ENCODE data around the gene YBX1. TPM values are rescaled to one million over a fixed set of nuclear protein-coding genes. Genes with fewer than 3 reads are reported as not detected.

Gene YBX1
- total and polyA plus RNA-seq, 2 of the 13 experiments (the other 11 are each of a cell fraction or from before 2014, with no cell fraction given): 339 to 628 TPM

DNA sequence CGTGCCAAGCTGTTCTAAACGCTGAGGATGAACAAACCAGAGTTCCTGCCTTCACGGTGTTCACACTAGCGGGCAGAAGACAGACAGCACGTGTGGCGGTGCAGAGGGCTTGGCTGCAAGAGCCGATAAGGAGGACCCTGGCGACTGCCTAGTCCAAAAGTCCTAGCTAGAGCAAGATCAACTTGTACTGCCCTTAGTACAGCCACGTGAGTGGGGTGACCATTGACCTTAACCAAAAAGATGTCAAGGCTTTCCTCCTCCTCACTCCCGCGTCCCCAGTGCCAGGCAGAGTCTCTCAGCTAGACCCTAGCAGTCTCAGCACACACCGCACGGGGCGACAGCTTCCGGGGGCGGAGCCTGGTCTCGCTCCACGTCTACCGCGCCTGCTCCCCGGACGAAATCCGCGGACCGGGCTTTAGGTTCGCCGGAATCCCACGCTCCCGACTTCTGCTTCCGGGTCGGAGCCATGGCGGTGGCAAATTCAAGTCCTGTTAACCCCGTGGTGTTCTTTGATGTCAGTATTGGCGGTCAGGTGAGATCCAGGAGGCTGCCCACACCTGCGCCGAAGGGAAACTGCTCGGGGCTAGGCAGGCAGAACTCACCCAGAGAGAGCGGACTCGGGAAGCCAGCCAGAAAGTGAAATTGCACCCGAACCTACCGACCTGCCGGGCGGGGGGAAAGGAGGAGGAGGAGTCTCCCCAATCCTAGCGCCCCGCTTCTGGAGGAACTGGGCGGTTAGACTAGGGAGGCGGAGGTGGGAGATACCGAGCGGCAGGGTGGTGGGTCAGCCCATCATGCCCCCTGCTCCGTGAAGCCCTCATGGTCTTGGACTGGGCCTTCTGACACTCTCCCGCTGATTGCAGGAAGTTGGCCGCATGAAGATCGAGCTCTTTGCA is 24.0 kb upstream of the YBX1 start, which contains the start of gene PPIH (continued):
- TF ChIP-seq IRF2 (CRISPR knock-in tag; IDR thresholded peaks at IDR 0.05): peak; percentile 81
- no peak for TF ChIP-seq CEBPB (IDR thresholded peaks at IDR 0.05; ENCODE audit: borderline replicate concordance, low read depth, low read length)
- no peak for TF ChIP-seq ZFYVE20 (CRISPR knock-in tag; IDR thresholded peaks at IDR 0.05; ENCODE audit: borderline replicate concordance, low read depth)
- TF ChIP-seq BRCA1 (CRISPR knock-in tag; IDR thresholded peaks at IDR 0.05): no peak
- TF ChIP-seq ZNF317 (CRISPR knock-in tag; IDR thresholded peaks at IDR 0.05): peak; percentile 81
- TF ChIP-seq HDAC2 (CRISPR knock-in tag; IDR thresholded peaks at IDR 0.05): peak; percentile 81; the same call in 1 of the 2 replicates
- 0 out of 2 replicates have a peak, but pooled peaks have one; percentile 66 for TF ChIP-seq ZNF138 (CRISPR knock-in tag; IDR thresholded peaks at IDR 0.05; ENCODE audit: low read depth)
- no peak for TF ChIP-seq DNMT3B (CRISPR knock-in tag; conservative IDR thresholded peaks at IDR 0.05)
- TF ChIP-seq, protein P1, sequence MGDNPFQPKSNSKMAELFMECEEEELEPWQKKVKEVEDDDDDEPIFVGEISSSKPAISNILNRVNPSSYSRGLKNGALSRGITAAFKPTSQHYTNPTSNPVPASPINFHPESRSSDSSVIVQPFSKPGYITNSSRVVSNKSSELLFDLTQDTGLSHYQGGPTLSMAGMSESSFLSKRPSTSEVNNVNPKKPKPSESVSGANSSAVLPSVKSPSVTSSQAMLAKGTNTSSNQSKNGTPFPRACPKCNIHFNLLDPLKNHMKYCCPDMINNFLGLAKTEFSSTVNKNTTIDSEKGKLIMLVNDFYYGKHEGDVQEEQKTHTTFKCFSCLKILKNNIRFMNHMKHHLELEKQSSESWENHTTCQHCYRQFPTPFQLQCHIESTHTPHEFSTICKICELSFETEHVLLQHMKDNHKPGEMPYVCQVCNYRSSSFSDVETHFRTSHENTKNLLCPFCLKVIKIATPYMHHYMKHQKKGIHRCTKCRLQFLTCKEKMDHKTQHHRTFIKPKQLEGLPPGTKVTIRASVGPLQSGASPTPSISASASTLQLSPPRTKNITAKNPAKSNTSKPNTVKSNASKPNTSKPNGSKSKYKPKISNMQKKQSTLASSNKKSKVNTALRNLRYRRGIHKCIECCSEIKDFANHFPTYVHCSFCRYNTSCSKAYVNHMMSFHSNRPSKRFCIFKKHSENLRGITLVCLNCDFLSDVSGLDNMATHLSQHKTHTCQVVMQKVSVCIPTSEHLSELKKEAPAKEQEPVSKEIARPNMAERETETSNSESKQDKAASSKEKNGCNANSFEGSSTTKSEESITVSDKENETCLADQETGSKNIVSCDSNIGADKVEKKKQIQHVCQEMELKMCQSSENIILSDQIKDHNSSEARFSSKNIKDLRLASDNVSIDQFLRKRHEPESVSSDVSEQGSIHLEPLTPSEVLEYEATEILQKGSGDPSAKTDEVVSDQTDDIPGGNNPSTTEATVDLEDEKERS (CRISPR knock-in tag; IDR thresholded peaks at IDR 0.05): peak; percentile 54; the same call in 1 of the 2 replicates
- TF ChIP-seq NFE2L2 (IDR thresholded peaks at IDR 0.05; ENCODE audit: low read length): no peak
- TF ChIP-seq SP4 (CRISPR knock-in tag; IDR thresholded peaks at IDR 0.05): peak; percentile 90
- no peak for TF ChIP-seq DNMT1 (CRISPR knock-in tag; IDR thresholded peaks at IDR 0.05)
- TF ChIP-seq, protein P2, sequence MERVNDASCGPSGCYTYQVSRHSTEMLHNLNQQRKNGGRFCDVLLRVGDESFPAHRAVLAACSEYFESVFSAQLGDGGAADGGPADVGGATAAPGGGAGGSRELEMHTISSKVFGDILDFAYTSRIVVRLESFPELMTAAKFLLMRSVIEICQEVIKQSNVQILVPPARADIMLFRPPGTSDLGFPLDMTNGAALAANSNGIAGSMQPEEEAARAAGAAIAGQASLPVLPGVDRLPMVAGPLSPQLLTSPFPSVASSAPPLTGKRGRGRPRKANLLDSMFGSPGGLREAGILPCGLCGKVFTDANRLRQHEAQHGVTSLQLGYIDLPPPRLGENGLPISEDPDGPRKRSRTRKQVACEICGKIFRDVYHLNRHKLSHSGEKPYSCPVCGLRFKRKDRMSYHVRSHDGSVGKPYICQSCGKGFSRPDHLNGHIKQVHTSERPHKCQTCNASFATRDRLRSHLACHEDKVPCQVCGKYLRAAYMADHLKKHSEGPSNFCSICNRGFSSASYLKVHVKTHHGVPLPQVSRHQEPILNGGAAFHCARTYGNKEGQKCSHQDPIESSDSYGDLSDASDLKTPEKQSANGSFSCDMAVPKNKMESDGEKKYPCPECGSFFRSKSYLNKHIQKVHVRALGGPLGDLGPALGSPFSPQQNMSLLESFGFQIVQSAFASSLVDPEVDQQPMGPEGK (CRISPR knock-in tag; IDR thresholded peaks at IDR 0.05): peak; percentile 43; the same call in 1 of the 2 replicates
- peak; percentile 83; the same call in 1 of the 2 replicates for TF ChIP-seq ZNF343 (CRISPR knock-in tag; IDR thresholded peaks at IDR 0.05)
- no peak for TF ChIP-seq MLLT10 (CRISPR knock-in tag; IDR thresholded peaks at IDR 0.05)
- 0 out of 2 replicates have a peak, but pooled peaks have one; percentile 12 for TF ChIP-seq PPARG (CRISPR knock-in tag; conservative IDR thresholded peaks at IDR 0.05)
- peak; percentile 93 for TF ChIP-seq SPEN (CRISPR knock-in tag; IDR thresholded peaks at IDR 0.05; ENCODE audit: low read depth)
- TF ChIP-seq ZNF30 (CRISPR knock-in tag; IDR thresholded peaks at IDR 0.05): peak; percentile 77; the same call in 1 of the 2 replicates
- no peak for TF ChIP-seq ZKSCAN1 (IDR thresholded peaks at IDR 0.05; ENCODE audit: low read length)
- TF ChIP-seq, protein P3, sequence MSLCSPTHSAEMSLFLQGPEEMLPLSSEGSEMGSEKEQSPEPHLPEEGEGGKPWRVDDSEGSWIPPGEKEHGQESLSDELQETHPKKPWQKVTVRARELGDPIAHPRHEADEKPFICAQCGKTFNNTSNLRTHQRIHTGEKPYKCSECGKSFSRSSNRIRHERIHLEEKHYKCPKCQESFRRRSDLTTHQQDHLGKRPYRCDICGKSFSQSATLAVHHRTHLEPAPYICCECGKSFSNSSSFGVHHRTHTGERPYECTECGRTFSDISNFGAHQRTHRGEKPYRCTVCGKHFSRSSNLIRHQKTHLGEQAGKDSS (CRISPR knock-in tag; IDR thresholded peaks at IDR 0.05; ENCODE audit: borderline replicate concordance, low read depth): peak; percentile 59; the same call in 1 of the 2 replicates
- TF ChIP-seq SIN3A (IDR thresholded peaks at IDR 0.05; ENCODE audit: borderline replicate concordance, low read depth, low read length): peak; percentile 99
- no peak for TF ChIP-seq SRSF9 (IDR thresholded peaks at IDR 0.05; ENCODE audit: borderline replicate concordance, insufficient read depth, low read depth, low read length, poor library complexity, severe bottlenecking)
- peak; percentile 91 for TF ChIP-seq ZNF652 (CRISPR knock-in tag; IDR thresholded peaks at IDR 0.05; ENCODE audit: borderline replicate concordance, low read depth)
- peak; percentile 34; the same call in 1 of the 2 replicates for TF ChIP-seq ZNF768 (CRISPR knock-in tag; IDR thresholded peaks at IDR 0.05)
- TF ChIP-seq RNF2 (conservative IDR thresholded peaks at IDR 0.05; ENCODE audit: low read depth): peak; percentile 90

All from HepG2 (cell line).